ENCODE data around the gene SAFB2. TPM values are rescaled to one million over a fixed set of nuclear protein-coding genes. Genes with fewer than 3 reads are reported as not detected.

The SAFB2 gene
- total RNA-seq, 4 donors from 2014 or later: 58.1 to 99.8 (median 93.1) TPM

GRCh38 chr19:5563008-5563431 lies 59.6 kb downstream of the SAFB2 start:
- WGBS, 2 donors: 44 to 48% methylated on average over 8 of the region's 8 CpGs
- Histone ChIP-seq H3K4me1 (peaks cover 0 to 1% (median 0%) of the 10 kb centered on the region in 4 donors), H3K9me3 (peaks cover 0 to 25% (median 0%) of the 10 kb centered on the region in 4 donors), H3K27me3 (peaks cover 0 to 55% of the 10 kb centered on the region in 2 donors), H3K36me3 (peaks cover 0 to 15% (median 0%) of the 10 kb centered on the region in 3 donors), H3K4me3 (no peak overlapping the region), H3K27ac (no peak overlapping the region)
- TF ChIP-seq CTCF (IDR thresholded peaks at IDR 0.05) (no peak), POLR2A (IDR thresholded peaks at IDR 0.05) (no peak), EP300 (IDR thresholded peaks at IDR 0.05) (no peak)
- DNase-seq (ENCODE audit: low spot score in 2 of 2): no peak

- H3K27me3 ChIP-seq: peaks cover 0 to 53% of the 10 kb centered on the region in 2 donors
- no peak for DNase-seq (ENCODE audit: low spot score in 2 of 2)
- no peak for TF ChIP-seq POLR2A (IDR thresholded peaks at IDR 0.05)
- TF ChIP-seq EP300 (IDR thresholded peaks at IDR 0.05): no peak
- 86 to 89% methylated on average over 7 of the region's 7 CpGs for WGBS, 2 donors
- peaks cover 0 to 15% (median 0%) of the 10 kb centered on the region in 3 donors for H3K36me3 ChIP-seq
- no peak overlapping the region for H3K4me3 ChIP-seq
- H3K4me1 ChIP-seq: no peaks in the 10 kb centered on the region
- H3K9me3 ChIP-seq: peaks cover 0 to 25% (median 0%) of the 10 kb centered on the region in 4 donors
- H3K27ac ChIP-seq: no peak overlapping the region
Observed at GRCh38 chr19:5562280-5562679, 60.3 kb downstream of the SAFB2 start.

GRCh38 chr19:5561559-5561958 lies 61.0 kb downstream of the SAFB2 start:
- no peaks in the 10 kb centered on the region for H3K4me1 ChIP-seq
- no peak for DNase-seq (ENCODE audit: low spot score in 2 of 2)
- no peak overlapping the region for H3K27ac ChIP-seq
- 70 to 81% methylated on average over 6 of the region's 6 CpGs for WGBS, 2 donors
- H3K9me3 ChIP-seq: peaks cover 0 to 25% (median 0%) of the 10 kb centered on the region in 4 donors
- peaks cover 0 to 15% (median 0%) of the 10 kb centered on the region in 3 donors for H3K36me3 ChIP-seq
- H3K27me3 ChIP-seq: peaks cover 0 to 46% of the 10 kb centered on the region in 2 donors
- no peak overlapping the region for H3K4me3 ChIP-seq
- no peak for TF ChIP-seq CTCF (IDR thresholded peaks at IDR 0.05)
- no peak for TF ChIP-seq POLR2A (IDR thresholded peaks at IDR 0.05)
- TF ChIP-seq EP300 (IDR thresholded peaks at IDR 0.05): no peak

GRCh38 chr19:5560156-5560555 lies 62.4 kb downstream of the SAFB2 start:
- peaks cover 0 to 15% (median 0%) of the 10 kb centered on the region in 3 donors for H3K36me3 ChIP-seq
- DNase-seq (ENCODE audit: low spot score in 2 of 2): no peak
- H3K9me3 ChIP-seq: peaks cover 0 to 25% (median 0%) of the 10 kb centered on the region in 4 donors
- no peaks in the 10 kb centered on the region for H3K4me1 ChIP-seq
- no peak overlapping the region for H3K27ac ChIP-seq
- no peak overlapping the region for H3K4me3 ChIP-seq
- 33 to 43% methylated on average over 18 of the region's 19 CpGs for WGBS, 2 donors
- H3K27me3 ChIP-seq: peaks cover 0 to 32% of the 10 kb centered on the region in 2 donors
- TF ChIP-seq POLR2A (IDR thresholded peaks at IDR 0.05) (no peak), CTCF (IDR thresholded peaks at IDR 0.05) (no peak), EP300 (IDR thresholded peaks at IDR 0.05) (no peak)

GRCh38 chr19:5559804-5560133 lies 62.8 kb downstream of the SAFB2 start:
- no peak overlapping the region for H3K27ac ChIP-seq
- 45 to 46% methylated on average over 3 of the region's 3 CpGs for whole genome bisulfite sequencing, 2 donors
- peaks cover 0 to 15% (median 0%) of the 10 kb centered on the region in 3 donors for H3K36me3 ChIP-seq
- H3K4me1 ChIP-seq: no peaks in the 10 kb centered on the region
- TF ChIP-seq CTCF (IDR thresholded peaks at IDR 0.05) (no peak), EP300 (IDR thresholded peaks at IDR 0.05) (no peak), POLR2A (IDR thresholded peaks at IDR 0.05) (no peak)
- peaks cover 0 to 28% of the 10 kb centered on the region in 2 donors for H3K27me3 ChIP-seq
- DNase-seq (ENCODE audit: low spot score in 2 of 2): no peak
- H3K4me3 ChIP-seq: no peak overlapping the region
- peaks cover 0 to 25% (median 0%) of the 10 kb centered on the region in 4 donors for H3K9me3 ChIP-seq

Data from tibial nerve (tissue), 4 donors.